GM12878 (cell line): ENCODE data around the gene R3HDM2. TPM values are rescaled to one million over a fixed set of nuclear protein-coding genes. Genes with fewer than 3 reads are reported as not detected.

ENCODE experiments used
- ATAC-seq: fragments of 200-7000 bp; cut with Tn5 transposase; 3 replicates; pipeline ENCODE4 v1.9.1; 2020; ENCODE audit warnings: mild to moderate bottlenecking, moderate library complexity
- BruUV-seq: library from RNA; stranded (reverse); fragments of 400-500 nt; replicated peaks from 2 replicates; lab custom pipeline; 2021; lab: Mats Ljungman, UMichigan
- CTCF ChIA-PET: fragments of 300-600 bp; sonication (Branson Sonifier 250); formaldehyde crosslinking; extraction: SDS; loops from one replicate; lab custom pipeline; 2021; ENCODE audit warnings: inconsistent platforms; lab: Yijun Ruan, JAX
- POLR2A ChIA-PET: fragments of 350-600 bp; formaldehyde crosslinking; extraction: SDS; loops from one replicate; lab custom pipeline; 2021; ENCODE audit warnings: inconsistent platforms; lab: Charles Lee
- RAD21 ChIA-PET: fragments of 300-600 bp; sonication (Branson Sonifier 250); formaldehyde crosslinking; loops from one replicate; lab custom pipeline; 2023; ENCODE audit warnings: antibody characterized with exemption; ENCODE audit not compliant: unreplicated experiment; lab: Charles Lee
- SMC1A ChIA-PET: fragments of 300-600 bp; sonication (Branson Sonifier 250); formaldehyde crosslinking; loops from one replicate; lab custom pipeline; 2023; ENCODE audit not compliant: unreplicated experiment, uncharacterized antibody; lab: Charles Lee
- DNase-seq: peaks from one replicate; pipeline ENCODE4 v3.0.0-alpha.2; 2011; ENCODE audit warnings: low read depth, low spot score
- FAIRE-seq: peaks from 3 replicates; lab custom pipeline; 2011; peaks lifted over from hg19 to GRCh38; lab: Jason Lieb, UNC
- H2AFZ ChIP-seq: 2 replicates; pipeline ENCODE4 v1.6.0; 2011; ENCODE audit warnings: low read depth, low read length, control low read depth; ENCODE audit not compliant: control insufficient read depth
- H3K27ac ChIP-seq: 2 replicates; pipeline ENCODE4 v1.5.1; 2011; ENCODE audit warnings: control low read depth; ENCODE audit not compliant: control insufficient read depth, insufficient read depth
- H3K27me3 ChIP-seq, 2 experiments: replicated peaks in 1 of 2; 2 replicates each; pipeline versions ENCODE4 v1.6.0 to v1.6.1; 2011; ENCODE audit warnings: low read length in 1 of 2; ENCODE audit not compliant: control insufficient read depth in 2 of 2, insufficient read depth in 2 of 2
- H3K36me3 ChIP-seq, 2 experiments: 2 replicates each; pipeline ENCODE4 v1.5.1; 2011; ENCODE audit warnings: low read length in 1 of 2; ENCODE audit not compliant: control insufficient read depth in 2 of 2, insufficient read depth in 2 of 2
- H3K4me1 ChIP-seq: 2 replicates; pipeline ENCODE4 v1.6.1; 2011; ENCODE audit warnings: mild to moderate bottlenecking, low read length, moderate library complexity, mixed read lengths; ENCODE audit not compliant: control insufficient read depth, insufficient read depth
- H3K4me2 ChIP-seq: 2 replicates; pipeline ENCODE4 v1.6.0; 2011; ENCODE audit warnings: control low read depth; ENCODE audit not compliant: control insufficient read depth, insufficient read depth
- H3K4me3 ChIP-seq: fragments of 200-600 bp; sonication (generic); 2 replicates; pipeline ENCODE4 v1.5.1; 2016
- H3K79me2 ChIP-seq: 2 replicates; pipeline ENCODE4 v1.6.0; 2011; ENCODE audit warnings: low read length; ENCODE audit not compliant: control insufficient read depth, insufficient read depth
- H3K9ac ChIP-seq: 2 replicates; pipeline ENCODE4 v1.8.0; 2011; ENCODE audit warnings: low read length, control low read depth, mixed read lengths; ENCODE audit not compliant: control insufficient read depth, insufficient read depth
- H3K9me3 ChIP-seq: replicated peaks from 3 replicates; pipeline ENCODE4 v1.5.1; 2011; ENCODE audit warnings: mild to moderate bottlenecking, low read length; ENCODE audit not compliant: control insufficient read depth, insufficient read depth
- H4K20me1 ChIP-seq: 2 replicates; pipeline ENCODE4 v1.6.0; 2011; ENCODE audit not compliant: control insufficient read depth, insufficient read depth
- BCLAF1 ChIP-seq: fragments of 450-650 bp; IDR thresholded peaks from 2 replicates; pipeline ENCODE4 v1.6.1; 2017; ENCODE audit warnings: antibody characterized with exemption, mild to moderate bottlenecking, moderate library complexity
- CBFB ChIP-seq: IDR thresholded peaks from 2 replicates; pipeline ENCODE4 v1.6.1; 2016; ENCODE audit warnings: antibody characterized with exemption, low read depth
- CBX5 ChIP-seq: sonication (generic); IDR thresholded peaks from 2 replicates; pipeline ENCODE4 v1.6.1; 2016; ENCODE audit warnings: low read depth, moderate library complexity, mild to moderate bottlenecking, inconsistent platforms
- CEBPB ChIP-seq, 2 experiments: fragments of 150-350 bp in 1 of 2; IDR thresholded peaks; 2 replicates each; pipeline ENCODE4 v1.6.1; 2012 to 2014; ENCODE audit warnings: low read depth in 2 of 2, low read length in 2 of 2, borderline replicate concordance in 1 of 2, inconsistent platforms in 1 of 2
- CTCF ChIP-seq, 3 experiments: IDR thresholded peaks in 2 of 3; conservative IDR thresholded peaks in 1 of 3; 2 replicates each; pipeline ENCODE4 v1.5.1; 2011; ENCODE audit warnings: low read depth in 3 of 3, low read length in 3 of 3, mild to moderate bottlenecking in 3 of 3, control low read depth in 2 of 3, moderate library complexity in 2 of 3, inconsistent platforms in 1 of 3, mixed read lengths in 1 of 3; ENCODE audit not compliant: control insufficient read depth in 2 of 3, insufficient read depth in 1 of 3; ENCODE audit errors: extremely low read depth in 1 of 3
- DPF2 ChIP-seq: fragments of 450-650 bp; IDR thresholded peaks from 2 replicates; pipeline ENCODE4 v1.6.1; 2017; ENCODE audit warnings: mild to moderate bottlenecking
- EZH2 ChIP-seq: IDR thresholded peaks from 2 replicates; pipeline ENCODE4 v1.6.1; 2012; ENCODE audit warnings: low read depth, mild to moderate bottlenecking, control low read depth, inconsistent platforms, low read length, borderline replicate concordance; ENCODE audit not compliant: control insufficient read depth
- JUNB ChIP-seq: IDR thresholded peaks from 2 replicates; pipeline ENCODE4 v1.6.1; 2016; ENCODE audit warnings: antibody characterized with exemption, mild to moderate bottlenecking
- MYC ChIP-seq: IDR thresholded peaks from 2 replicates; pipeline ENCODE4 v1.6.1; 2011; ENCODE audit warnings: mild to moderate bottlenecking, low read length, moderate library complexity, inconsistent platforms; ENCODE audit not compliant: insufficient read depth, insufficient replicate concordance, insufficient read length, severe bottlenecking
- PAX8 ChIP-seq: fragments of 450-650 bp; IDR thresholded peaks from 2 replicates; pipeline ENCODE4 v1.6.1; 2017; ENCODE audit warnings: mild to moderate bottlenecking, moderate library complexity
- SMAD1 ChIP-seq: fragments of 450-650 bp; IDR thresholded peaks from 2 replicates; pipeline ENCODE4 v1.6.1; 2018; ENCODE audit warnings: mild to moderate bottlenecking, low read depth; ENCODE audit not compliant: partially characterized antibody
- SMAD5 ChIP-seq: IDR thresholded peaks from 2 replicates; pipeline ENCODE4 v1.6.1; 2016; ENCODE audit warnings: antibody characterized with exemption, low read depth
- SMARCA5 ChIP-seq: fragments of 450-650 bp; IDR thresholded peaks from 2 replicates; pipeline ENCODE4 v1.6.1; 2017; ENCODE audit warnings: mild to moderate bottlenecking
- SPI1 ChIP-seq: IDR thresholded peaks from 2 replicates; pipeline ENCODE4 v1.6.1; 2011; ENCODE audit warnings: low read depth, mild to moderate bottlenecking, low read length, moderate library complexity, borderline replicate concordance; ENCODE audit not compliant: insufficient read depth
- STAT3 ChIP-seq: IDR thresholded peaks from 2 replicates; pipeline ENCODE4 v1.6.1; 2011; ENCODE audit warnings: low read depth, low read length, improper control_type of control experiment
- USF2 ChIP-seq: IDR thresholded peaks from 2 replicates; pipeline ENCODE4 v1.6.1; 2011; ENCODE audit warnings: low read depth, low read length, improper control_type of control experiment, borderline replicate concordance
- WGBS: methylation state at CpG from one replicate; pipeline ENCODE4 v1.1.6; 2016; ENCODE audit warnings: low lambda C conversion rate; ENCODE audit not compliant: insufficient replicate concordance, insufficient coverage; ENCODE audit errors: missing lambda C conversion rate; 5-methylcytosine and 5-hydroxymethylcytosine counted together
- in situ Hi-C: fragments of 300-500 bp; cut with MboI; formaldehyde crosslinking; loops from 9 replicates; pipeline ENCODE4 v1.14.3; 2018; ENCODE audit warnings: mixed read lengths
- intact Hi-C: fragments of 100-400 bp; cut with micrococcal nuclease; formaldehyde crosslinking; loops from one replicate; pipeline ENCODE4 v1.14.2; 2022; ENCODE audit not compliant: unreplicated experiment
- polyA plus RNA-seq, 11 experiments: library from polyadenylated mRNA; depleted of rRNA in 4 of 11; unstranded in 6 of 11; stranded (reverse) in 5 of 11; fragments of >200 nt; fragmentation: Nextera tagmentation in 4 of 11; fragmentation: Illumina TruSeq in 1 of 11; extraction: Ambion mirVana in 4 of 11; extraction: Trizol in 1 of 11; gene quantifications; 1 replicate in 1 of 11; 2 replicates in 10 of 11; pipeline versions ENCODE4 v1.2.1 to v1.2.3, GENCODE V29; 2011 to 2016; ENCODE audit warnings: inconsistent platforms in 2 of 11, missing spikeins in 2 of 11, low read depth in 1 of 11
- total RNA-seq, 4 experiments: library from RNA; depleted of rRNA in 3 of 4; stranded (reverse); fragments of >200 nt in 3 of 4; fragmentation: Illumina TruSeq in 1 of 4; extraction: Trizol in 1 of 4; gene quantifications; 2 replicates each; pipeline versions ENCODE4 v1.2.1 to v1.2.3, GENCODE V29; 2013 to 2021

Gene R3HDM2
- total and polyA plus RNA-seq, 10 of the 15 experiments (the other 5 are each of a cell fraction or from before 2014, with no cell fraction given), result 4.6 to 26.1 (median 11.2) TPM

GRCh38 chr12:57454566-57455373 lies 23.9 kb upstream of the R3HDM2 start, which contains the start of gene INHBE (continued):
- TF ChIP-seq CTCF (IDR thresholded peaks at IDR 0.05 in 2 of 3, conservative IDR thresholded peaks at IDR 0.05 in 1 of 3; ENCODE audit: control insufficient read depth in 2 of 3, extremely low read depth in 1 of 3, insufficient read depth in 1 of 3, low read depth in 3 of 3, low read length in 3 of 3), result no peak
- TF ChIP-seq USF2, result no peak
- no peak for TF ChIP-seq SMARCA5
- no peak for TF ChIP-seq PAX8

GRCh38 chr12:57454213-57454565 lies 23.3 kb upstream of the R3HDM2 start:
- RAD21 ChIA-PET, result interaction anchor here (1.7 to 6.8 kb wide), 10 partner anchors 8 to 241 kb away, joined by 5 to 224 read pairs (median 33); partner anchors contain the start of genes INHBC and STAC3
- no peaks in the 10 kb centered on the region for H3K36me3 ChIP-seq
- H3K4me3 ChIP-seq, result no peak overlapping the region
- no peak overlapping the region for H2AFZ ChIP-seq
- no peak for ATAC-seq
- no peaks in the 10 kb centered on the region for H4K20me1 ChIP-seq
- H3K27me3 ChIP-seq, result no peaks in the 10 kb centered on the region
- in situ Hi-C loops (loop anchor here (10.0 kb wide), 1 partner anchor 139 kb away; no protein-coding TSS in a partner anchor), intact Hi-C loops (no loop called here)
- POLR2A ChIA-PET, result interaction anchor here (0.5 to 6.1 kb wide), 7 partner anchors 20 to 207 kb away, joined by 3 to 29 read pairs (median 4); partner anchors contain the start of gene INHBC
- SMC1A ChIA-PET, result interaction anchor here (0.9 to 7.6 kb wide), 13 partner anchors 22 to 241 kb away, joined by 3 to 226 read pairs (median 6); partner anchors contain the start of gene SHMT2
- BruUV-seq, result no TSS peak
- no peak overlapping the region for H3K9ac ChIP-seq
- H3K4me1 ChIP-seq, result peaks cover 11% of the 10 kb centered on the region
- FAIRE-seq, result no peak
- H3K9me3 ChIP-seq, result no peaks in the 10 kb centered on the region
- no peaks in the 10 kb centered on the region for H3K79me2 ChIP-seq
- 100% methylated on average over 2 of the region's 2 CpGs for WGBS
- CTCF ChIA-PET, result interaction anchor here (0.8 to 11.0 kb wide), 27 partner anchors 8 to 268 kb away, joined by 3 to 540 read pairs (median 19); partner anchors contain the start of genes SHMT2 and STAC3
- H3K4me2 ChIP-seq, result no peak overlapping the region
- DNase-seq, result no peak
- no peak overlapping the region for H3K27ac ChIP-seq
- TF ChIP-seq MYC, result no peak
- TF ChIP-seq SPI1, result no peak
- no peak for TF ChIP-seq SMAD1
- no peak; the same call in 1 of the 2 replicates for TF ChIP-seq DPF2
- TF ChIP-seq JUNB, result no peak
- no peak for TF ChIP-seq EZH2
- TF ChIP-seq CEBPB (IDR thresholded peaks at IDR 0.05; ENCODE audit: borderline replicate concordance in 1 of 2, low read depth in 2 of 2, low read length in 2 of 2), result no peak
- TF ChIP-seq CBFB, result no peak
- TF ChIP-seq BCLAF1, result no peak
- TF ChIP-seq CBX5, result no peak
- TF ChIP-seq STAT3, result no peak
- no peak for TF ChIP-seq SMAD5
